HUES64 (cell line): Measurements from ENCODE around the gene BACH1.

Experiments
- H3K27ac ChIP-seq: 2 replicates; pipeline ENCODE4 v1.7.0; 2013; ENCODE audit warnings: low read depth, low read length, inconsistent platforms
- H3K27me3 ChIP-seq: 2 replicates; pipeline ENCODE4 v1.6.1; 2013; ENCODE audit warnings: mild to moderate bottlenecking, low read length; ENCODE audit not compliant: insufficient read depth
- H3K36me3 ChIP-seq: 2 replicates; pipeline ENCODE4 v1.6.1; 2013; ENCODE audit warnings: mild to moderate bottlenecking, low read length; ENCODE audit not compliant: insufficient read depth
- H3K4me1 ChIP-seq: 2 replicates; pipeline ENCODE4 v1.6.1; 2013; ENCODE audit warnings: mild to moderate bottlenecking, low read length, moderate library complexity; ENCODE audit not compliant: insufficient read depth
- H3K4me3 ChIP-seq: 2 replicates; pipeline ENCODE4 v1.5.1; 2013; ENCODE audit warnings: mild to moderate bottlenecking, low read length, moderate library complexity
- H3K9ac ChIP-seq: 2 replicates; pipeline ENCODE4 v1.6.1; 2013; ENCODE audit warnings: mild to moderate bottlenecking, low read depth, low read length
- H3K9me3 ChIP-seq: 2 replicates; pipeline ENCODE4 v1.6.1; 2013; ENCODE audit warnings: low read depth, low read length; ENCODE audit not compliant: insufficient read depth
- WGBS: fragments of 150-250, 120-280 bp; methylation state at CpG from one replicate; pipeline ENCODE4 v1.1.7; 2013; ENCODE audit warnings: missing lambda C conversion rate; 5-methylcytosine and 5-hydroxymethylcytosine counted together

Gene BACH1

GRCh38 chr21:29334717-29335428 lies 36.2 kb downstream of the BACH1 start:
- H3K27me3 ChIP-seq = no peaks in the 10 kb centered on the region
- peaks cover 25% of the 10 kb centered on the region for H3K36me3 ChIP-seq
- no peak overlapping the region for H3K27ac ChIP-seq
- no peak overlapping the region for H3K9ac ChIP-seq
- no peaks in the 10 kb centered on the region for H3K9me3 ChIP-seq
- H3K4me1 ChIP-seq = peaks cover under 1% of the 10 kb centered on the region; the same call in 1 of the 2 replicates
- H3K4me3 ChIP-seq = no peak overlapping the region
- 95% methylated on average over 9 of the region's 11 CpGs for WGBS

DNA sequence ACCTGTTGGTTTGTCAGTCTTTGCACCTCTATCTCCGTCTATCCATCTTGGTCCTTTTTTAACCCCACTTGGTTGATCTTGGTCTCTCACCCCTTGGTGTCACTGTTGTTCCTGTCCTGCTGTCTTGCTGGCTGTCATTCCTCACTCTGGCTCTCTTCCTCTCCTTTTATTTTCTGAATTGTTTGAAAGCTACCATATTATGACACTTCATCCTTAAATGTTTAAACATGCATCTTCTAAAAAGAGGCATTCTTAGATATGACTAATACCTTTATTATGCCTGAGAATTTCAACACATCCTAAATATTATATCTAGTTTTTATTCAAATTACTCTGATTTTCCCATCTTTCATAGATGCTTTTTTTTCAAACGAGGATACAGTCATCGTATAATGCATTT lies 37.0 kb downstream of the BACH1 start:
- H3K27me3 ChIP-seq = no peaks in the 10 kb centered on the region
- H3K9ac ChIP-seq = no peak overlapping the region
- no peak overlapping the region for H3K4me3 ChIP-seq
- peaks cover 19% of the 10 kb centered on the region; the same call in 1 of the 2 replicates for H3K36me3 ChIP-seq
- H3K9me3 ChIP-seq = no peaks in the 10 kb centered on the region
- H3K27ac ChIP-seq = no peak overlapping the region
- 96% methylated on average over 3 of the region's 3 CpGs for WGBS
- H3K4me1 ChIP-seq = peaks cover 9% of the 10 kb centered on the region

DNA sequence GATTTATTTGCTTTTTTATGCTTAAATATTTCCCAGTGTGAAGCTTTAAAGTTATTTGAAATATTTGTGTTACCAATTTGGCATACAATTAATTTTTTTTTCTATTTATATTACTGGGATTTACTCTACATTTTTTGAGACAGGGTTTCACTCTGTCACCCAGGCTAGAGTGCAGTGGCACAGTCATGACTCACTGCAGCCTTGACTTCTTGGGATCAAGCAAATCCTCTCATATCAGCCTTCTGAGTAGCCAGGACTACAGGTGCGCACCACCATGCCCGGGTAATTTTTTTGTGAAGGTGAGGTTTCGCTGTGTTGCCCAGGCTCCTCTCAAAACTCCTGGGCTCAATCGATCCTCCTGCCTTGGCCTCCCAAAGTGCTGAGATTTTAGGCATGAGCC lies 39.5 kb downstream of the BACH1 start:
- peaks cover 13% of the 10 kb centered on the region for H3K36me3 ChIP-seq
- no peaks in the 10 kb centered on the region for H3K27me3 ChIP-seq
- H3K9me3 ChIP-seq = no peaks in the 10 kb centered on the region
- H3K9ac ChIP-seq = no peak overlapping the region
- H3K4me1 ChIP-seq = peaks cover 9% of the 10 kb centered on the region
- no peak overlapping the region for H3K27ac ChIP-seq
- H3K4me3 ChIP-seq = no peak overlapping the region
- 96% methylated on average over 4 of the region's 4 CpGs for WGBS

- Histone ChIP-seq H3K36me3 (peaks cover 13% of the 10 kb centered on the region), H3K27me3 (no peaks in the 10 kb centered on the region), H3K4me3 (no peak overlapping the region), H3K4me1 (peaks cover 9% of the 10 kb centered on the region), H3K9ac (no peak overlapping the region), H3K27ac (no peak overlapping the region), H3K9me3 (no peaks in the 10 kb centered on the region)
Observed at GRCh38 chr21:29340228-29340627, 41.5 kb downstream of the BACH1 start.

- no peaks in the 10 kb centered on the region for H3K27me3 ChIP-seq
- 97% methylated on average over 9 of the region's 9 CpGs for WGBS
- no peak overlapping the region for H3K9ac ChIP-seq
- H3K36me3 ChIP-seq = peaks cover 8% of the 10 kb centered on the region
- H3K27ac ChIP-seq = no peak overlapping the region
- no peak overlapping the region for H3K4me3 ChIP-seq
- H3K9me3 ChIP-seq = no peaks in the 10 kb centered on the region
- H3K4me1 ChIP-seq = peaks cover 9% of the 10 kb centered on the region
Observed at GRCh38 chr21:29342363-29342957, 43.7 kb downstream of the BACH1 start.

DNA sequence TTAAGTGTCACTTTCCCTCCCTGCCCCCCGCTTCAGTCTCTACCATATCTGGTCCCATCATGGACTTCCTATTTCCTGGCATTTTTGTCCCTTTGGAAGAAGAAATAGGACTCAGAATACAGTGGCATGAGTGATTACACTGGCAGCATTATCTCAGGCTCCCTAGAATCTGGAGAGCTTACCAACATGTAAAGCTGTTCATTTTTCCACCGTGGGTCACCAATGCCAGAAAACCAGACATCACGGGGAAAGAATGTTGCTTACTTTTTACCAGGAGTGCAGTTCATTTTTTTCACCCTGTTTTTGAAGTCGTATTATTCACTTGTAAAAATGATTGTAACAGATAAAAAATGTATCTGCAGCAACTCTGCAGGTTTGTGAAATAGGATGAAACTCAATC lies 44.8 kb downstream of the BACH1 start:
- peaks cover 9% of the 10 kb centered on the region for H3K4me1 ChIP-seq

DNA sequence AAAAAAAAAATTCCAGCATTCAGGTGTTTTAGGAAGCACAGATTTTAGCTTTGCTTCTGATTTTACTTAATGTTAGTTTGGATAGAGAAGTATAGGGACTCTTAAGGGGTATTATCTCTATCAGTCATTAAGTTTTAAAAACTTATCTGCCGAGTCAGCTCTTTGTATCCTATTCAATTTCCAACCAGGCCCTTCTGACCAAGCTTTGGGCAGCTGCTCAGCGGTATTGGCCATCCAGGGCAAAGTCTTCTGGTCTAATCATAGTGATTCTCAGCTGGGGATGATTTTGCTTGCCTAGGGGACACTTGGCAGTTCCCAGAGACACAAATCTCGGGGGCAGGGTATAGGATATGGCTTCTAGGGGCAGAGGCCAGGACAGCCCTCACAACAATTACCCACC lies 47.6 kb downstream of the BACH1 start:
- Histone ChIP-seq H3K27ac (no peak overlapping the region), H3K4me1 (no peaks in the 10 kb centered on the region), H3K9ac (no peak overlapping the region), H3K27me3 (no peaks in the 10 kb centered on the region), H3K9me3 (no peaks in the 10 kb centered on the region), H3K4me3 (no peak overlapping the region), H3K36me3 (peaks cover 8% of the 10 kb centered on the region)
- 95% methylated on average over 3 of the region's 3 CpGs for whole genome bisulfite sequencing

More for the DNA sequence above, 44.8 kb downstream of the BACH1 start:
- no peak overlapping the region for H3K27ac ChIP-seq
- peaks cover 8% of the 10 kb centered on the region for H3K36me3 ChIP-seq
- H3K4me3 ChIP-seq = no peak overlapping the region
- WGBS = 96% methylated on average over 4 of the region's 4 CpGs
- no peaks in the 10 kb centered on the region for H3K9me3 ChIP-seq
- no peaks in the 10 kb centered on the region for H3K27me3 ChIP-seq
- no peak overlapping the region for H3K9ac ChIP-seq

DNA sequence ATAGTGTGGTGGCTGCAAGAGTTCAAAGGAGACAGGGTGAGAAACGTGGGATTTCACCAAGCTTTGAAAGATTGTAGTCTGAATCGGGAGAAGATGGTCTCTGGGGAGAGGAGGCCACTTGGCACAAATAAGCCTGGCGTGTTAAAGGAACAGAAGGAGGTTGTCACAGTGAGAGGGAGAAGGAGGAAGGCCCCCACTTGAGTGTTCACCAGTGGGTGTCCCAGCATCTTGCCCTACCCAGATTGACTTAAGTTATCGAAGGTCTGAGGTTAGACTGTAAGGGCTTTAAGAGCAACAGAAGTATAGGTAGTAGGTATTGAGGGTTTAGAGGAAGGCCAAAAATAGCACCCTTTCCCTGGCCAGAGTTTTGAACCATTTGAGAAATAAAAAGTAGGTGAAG lies 48.0 kb downstream of the BACH1 start:
- no peak overlapping the region for H3K27ac ChIP-seq
- WGBS = 94% methylated on average over 4 of the region's 4 CpGs
- H3K9me3 ChIP-seq = no peaks in the 10 kb centered on the region

DNA sequence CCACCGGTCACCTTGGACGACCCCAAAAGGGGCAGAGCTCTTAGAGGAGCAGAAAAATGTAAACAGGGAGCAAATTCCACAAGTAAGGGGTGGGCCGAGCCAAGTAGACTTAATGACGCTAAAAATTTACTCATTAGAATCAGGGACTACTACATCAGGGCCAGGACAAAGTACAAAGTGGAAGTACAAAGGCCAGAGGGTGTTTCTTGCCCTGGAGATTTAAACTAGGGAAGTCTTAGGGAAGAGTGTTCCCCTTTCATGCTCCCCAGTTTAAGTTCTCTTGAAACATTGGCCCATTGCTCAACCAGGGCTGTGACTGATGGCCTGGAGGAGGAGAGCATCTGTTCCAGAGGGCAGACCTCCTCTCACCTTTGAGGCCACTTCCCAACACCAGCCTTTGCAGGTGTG lies 48.6 kb downstream of the BACH1 start:
- no peak overlapping the region for H3K4me3 ChIP-seq

More for the DNA sequence above, 48.0 kb downstream of the BACH1 start:
- Histone ChIP-seq H3K4me1 (no peaks in the 10 kb centered on the region), H3K27me3 (no peaks in the 10 kb centered on the region), H3K36me3 (peaks cover 8% of the 10 kb centered on the region), H3K4me3 (no peak overlapping the region), H3K9ac (no peak overlapping the region)

DNA sequence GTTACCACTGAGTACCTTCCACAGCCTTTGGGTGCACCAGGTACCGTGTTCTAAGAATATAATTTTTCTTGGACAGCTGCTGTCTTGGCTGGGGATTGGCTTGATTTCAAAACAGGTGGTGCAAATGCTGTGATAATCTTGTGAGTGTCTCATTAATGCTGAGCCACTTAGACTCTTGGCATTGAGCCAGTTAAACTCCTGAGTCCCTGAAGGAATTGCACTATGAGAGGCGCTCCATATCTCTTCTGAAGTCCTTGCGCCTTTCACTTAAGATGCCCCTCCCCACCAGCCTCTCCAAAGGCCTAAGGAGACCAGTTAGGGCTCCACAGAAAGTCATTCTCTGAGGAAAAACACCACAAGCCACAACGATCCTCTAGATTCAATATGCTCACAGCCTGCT lies 51.0 kb downstream of the BACH1 start:
- 91% methylated on average over 4 of the region's 4 CpGs for WGBS
- Histone ChIP-seq H3K4me3 (no peak overlapping the region), H3K9me3 (peaks cover 12% of the 10 kb centered on the region; the same call in 1 of the 2 replicates), H3K9ac (no peak overlapping the region), H3K27me3 (no peaks in the 10 kb centered on the region), H3K27ac (no peak overlapping the region), H3K36me3 (peaks cover 15% of the 10 kb centered on the region; the same call in 1 of the 2 replicates), H3K4me1 (no peaks in the 10 kb centered on the region)

More for the DNA sequence above, 48.6 kb downstream of the BACH1 start:
- no peaks in the 10 kb centered on the region for H3K9me3 ChIP-seq
- no peaks in the 10 kb centered on the region for H3K27me3 ChIP-seq
- H3K27ac ChIP-seq = no peak overlapping the region
- 95% methylated on average over 4 of the region's 4 CpGs for WGBS
- H3K9ac ChIP-seq = no peak overlapping the region
- H3K4me1 ChIP-seq = no peaks in the 10 kb centered on the region
- H3K36me3 ChIP-seq = peaks cover 8% of the 10 kb centered on the region

- H3K4me1 ChIP-seq = no peaks in the 10 kb centered on the region
- H3K9ac ChIP-seq = no peak overlapping the region
- H3K27me3 ChIP-seq = no peaks in the 10 kb centered on the region
- H3K9me3 ChIP-seq = peaks cover 16% of the 10 kb centered on the region; the same call in 1 of the 2 replicates
- H3K27ac ChIP-seq = no peak overlapping the region
- H3K36me3 ChIP-seq = peaks cover 18% of the 10 kb centered on the region; the same call in 1 of the 2 replicates
- WGBS = 99% methylated on average over 6 of the region's 6 CpGs
- no peak overlapping the region for H3K4me3 ChIP-seq
Observed at GRCh38 chr21:29350246-29350779, 51.6 kb downstream of the BACH1 start.
